H1 (cell line): Measurements from ENCODE around the gene SEMA4C. TPM values are rescaled to one million over a fixed set of nuclear protein-coding genes. Genes with fewer than 3 reads are reported as not detected.

Experiments
- CEBPB ChIP-seq: IDR thresholded peaks from 2 replicates; pipeline ENCODE4 v1.6.1; 2012; ENCODE audit warnings: low read depth, low read length
- polyA plus RNA-seq, 7 experiments: library from polyadenylated mRNA; depleted of rRNA in 3 of 7; stranded (reverse) in 5 of 7; unstranded in 2 of 7; fragments of >200 nt in 5 of 7; fragments of 200-250 nt in 2 of 7; gene quantifications; 1 replicate in 5 of 7; 2 replicates in 1 of 7; 4 replicates in 1 of 7; pipeline versions ENCODE4 v1.2.1 to v1.2.3, GENCODE V29; 2011 to 2013; ENCODE audit warnings: missing spikeins in 2 of 7, mixed read lengths in 2 of 7
- total RNA-seq: library from RNA; stranded (reverse); fragmentation: NEBNext Ultra II Directional; extraction: Animal tissue kit (Norgen Biotek cat#: 25700); gene quantifications from 2 replicates; pipeline ENCODE4 v1.2.1, GENCODE V29; 2021

Gene SEMA4C
- total and polyA plus RNA-seq, 2 of the 8 experiments (the other 6 are each of a cell fraction or from before 2014, with no cell fraction given) = 47.5 to 67.3 TPM

- no peak for TF ChIP-seq CEBPB
Measured at GRCh38 chr2:96843538-96844268, 26.2 kb downstream of the SEMA4C start, which contains the start of gene ANKRD23 (continued).
